WTC11 (cell line): ENCODE results near the gene GFRA1. TPM values are rescaled to one million over a fixed set of nuclear protein-coding genes. Genes with fewer than 3 reads are reported as not detected.

Experiments used
- ATAC-seq: fragments of 200-7000 bp; cut with Tn5 transposase; 2 replicates; pipeline ENCODE4 v1.10.0; 2021; ENCODE audit warnings: mild to moderate bottlenecking, moderate library complexity
- CTCF ChIA-PET: fragments of 300-600 bp; sonication (Branson Sonifier 250); formaldehyde crosslinking; loops from one replicate; lab custom pipeline; 2021; ENCODE audit warnings: antibody characterized with exemption; lab: Charles Lee
- POLR2A ChIA-PET: fragments of 350-600 bp; sonication (Branson Sonifier 250); formaldehyde crosslinking; loops from one replicate; lab custom pipeline; 2021; ENCODE audit warnings: antibody characterized with exemption; lab: Charles Lee
- DNase-seq: peaks from one replicate; pipeline ENCODE4 v3.0.0; 2021; ENCODE audit warnings: low spot score
- H3K27ac Mint-ChIP-seq: 2 replicates; pipeline ENCODE4 v1.8.0; 2021; ENCODE audit warnings: mixed read lengths
- H3K27me3 Mint-ChIP-seq: 2 replicates; pipeline ENCODE4 v1.8.0; 2021; ENCODE audit warnings: low read depth, mild to moderate bottlenecking, moderate library complexity, mixed read lengths
- H3K36me3 Mint-ChIP-seq: 2 replicates; pipeline ENCODE4 v1.8.0; 2021; ENCODE audit warnings: mixed read lengths
- H3K4me1 Mint-ChIP-seq: 2 replicates; pipeline ENCODE4 v1.8.0; 2022; ENCODE audit warnings: mixed read lengths
- H3K4me3 Mint-ChIP-seq: 2 replicates; pipeline ENCODE4 v1.8.0; 2021; ENCODE audit warnings: mild to moderate bottlenecking, moderate library complexity, mixed read lengths
- H3K9me3 Mint-ChIP-seq: 2 replicates; pipeline ENCODE4 v1.8.0; 2021; ENCODE audit warnings: mixed read lengths
- ATF1 ChIP-seq: sonication (generic); formaldehyde crosslinking; IDR thresholded peaks from 2 replicates; pipeline ENCODE4 v1.8.1; 2023; ENCODE audit warnings: mild to moderate bottlenecking, moderate library complexity, missing genetic modification reagents
- CREB1 ChIP-seq: sonication (generic); formaldehyde crosslinking; IDR thresholded peaks from 2 replicates; pipeline ENCODE4 v1.8.0; 2023; ENCODE audit warnings: mild to moderate bottlenecking, missing genetic modification reagents
- CREM ChIP-seq: sonication (generic); formaldehyde crosslinking; IDR thresholded peaks from 2 replicates; pipeline ENCODE4 v1.8.1; 2022; ENCODE audit warnings: mild to moderate bottlenecking, missing genetic modification reagents, moderate library complexity
- FOXP1 ChIP-seq: sonication (generic); formaldehyde crosslinking; IDR thresholded peaks from 2 replicates; pipeline ENCODE4 v1.8.0; 2022; ENCODE audit warnings: missing genetic modification reagents, mild to moderate bottlenecking, moderate library complexity, borderline replicate concordance
- HMGA2 ChIP-seq: fragments of 250-450 bp; sonication (Bioruptor Pico); IDR thresholded peaks from 2 replicates; pipeline ENCODE4 v1.4.0; 2021; ENCODE audit warnings: mild to moderate bottlenecking, moderate library complexity
- JUN ChIP-seq: sonication (generic); formaldehyde crosslinking; IDR thresholded peaks from 2 replicates; pipeline ENCODE4 v1.8.0; 2023; ENCODE audit warnings: mild to moderate bottlenecking, missing genetic modification reagents
- MXD4 ChIP-seq: fragments of 250-450 bp; sonication (Bioruptor Pico); IDR thresholded peaks from 2 replicates; pipeline ENCODE4 v1.8.0; 2021; ENCODE audit warnings: mild to moderate bottlenecking, moderate library complexity, borderline replicate concordance
- NFYB ChIP-seq: sonication (generic); formaldehyde crosslinking; conservative IDR thresholded peaks from 2 replicates; pipeline ENCODE4 v1.8.0; 2022; ENCODE audit warnings: low read depth, missing genetic modification reagents
- ZNF263 ChIP-seq: sonication (generic); formaldehyde crosslinking; IDR thresholded peaks from 2 replicates; pipeline ENCODE4 v1.8.1; 2022; ENCODE audit warnings: low read depth, mild to moderate bottlenecking, moderate library complexity, missing genetic modification reagents
- total RNA-seq: library from RNA; stranded (reverse); gene quantifications from 3 replicates; pipeline ENCODE4 v1.2.3, GENCODE V29; 2021
- TF ChIP-seq, protein P1 (sequence below): sonication (generic); formaldehyde crosslinking; IDR thresholded peaks from 2 replicates; pipeline ENCODE4 v1.8.0; 2023; ENCODE audit warnings: missing genetic modification reagents, mild to moderate bottlenecking, borderline replicate concordance
- TF ChIP-seq, protein P2 (sequence below): fragments of 250-450 bp; sonication (Bioruptor Pico); IDR thresholded peaks from 2 replicates; pipeline ENCODE4 v1.9.0; 2021; ENCODE audit warnings: mild to moderate bottlenecking
- TF ChIP-seq, protein P3 (sequence below): sonication (generic); formaldehyde crosslinking; IDR thresholded peaks from 2 replicates; pipeline ENCODE4 v1.8.1; 2023; ENCODE audit warnings: mild to moderate bottlenecking, missing genetic modification reagents
- TF ChIP-seq, protein P4 (sequence below): sonication (generic); formaldehyde crosslinking; IDR thresholded peaks from 2 replicates; pipeline ENCODE4 v1.8.1; 2022; ENCODE audit warnings: mild to moderate bottlenecking, moderate library complexity, missing genetic modification reagents
- TF ChIP-seq, protein P5 (sequence below): fragments of 250-450 bp; sonication (Bioruptor Pico); IDR thresholded peaks from 2 replicates; pipeline ENCODE4 v2.1.2; 2022; ENCODE audit warnings: mild to moderate bottlenecking, moderate library complexity
- TF ChIP-seq, protein P6 (sequence below): sonication (generic); formaldehyde crosslinking; IDR thresholded peaks from 2 replicates; pipeline ENCODE4 v1.8.1; 2022; ENCODE audit warnings: low read depth, missing genetic modification reagents, borderline replicate concordance
- TF ChIP-seq, protein P7 (sequence below): sonication (generic); formaldehyde crosslinking; IDR thresholded peaks from 2 replicates; pipeline ENCODE4 v1.8.1; 2022; ENCODE audit warnings: low read depth, mild to moderate bottlenecking, moderate library complexity, missing genetic modification reagents, borderline replicate concordance

The GFRA1 gene
- total RNA-seq, 1 experiment from 2014 or later, result 4.4 TPM

DNA sequence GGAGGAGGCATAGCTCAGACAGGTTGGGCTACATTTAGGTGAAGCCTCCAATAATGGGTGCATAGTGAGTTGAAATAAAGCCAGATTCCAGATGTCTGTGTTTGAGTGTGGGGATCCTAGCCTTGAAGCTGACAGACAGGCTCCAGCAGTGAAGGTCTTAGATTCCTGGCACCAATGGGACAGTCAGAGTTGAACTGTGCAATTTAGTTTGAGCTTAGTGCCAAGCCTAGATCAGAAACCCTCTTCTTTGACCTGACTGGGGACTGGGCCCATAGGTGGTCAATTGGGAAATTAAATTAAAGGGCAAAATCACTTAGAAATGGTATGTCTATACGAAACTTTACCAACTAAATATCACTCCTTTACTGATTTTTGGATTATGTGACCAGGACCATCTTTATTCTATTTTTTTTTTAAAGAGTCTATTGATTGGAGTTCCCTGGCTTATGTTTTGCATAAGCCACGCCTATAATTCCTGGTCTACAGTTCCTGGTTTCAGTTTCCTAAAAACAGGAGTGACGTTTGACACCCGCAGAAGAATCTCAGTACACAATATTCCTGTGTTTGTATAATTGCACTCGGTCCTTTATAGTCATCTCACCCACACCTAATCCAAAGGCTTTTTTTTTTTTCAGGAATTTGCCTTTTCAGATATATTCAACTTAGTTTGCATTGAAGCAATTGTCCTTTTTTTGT, 201.4 kb downstream of the GFRA1 start (continued):
- TF ChIP-seq, protein P1, sequence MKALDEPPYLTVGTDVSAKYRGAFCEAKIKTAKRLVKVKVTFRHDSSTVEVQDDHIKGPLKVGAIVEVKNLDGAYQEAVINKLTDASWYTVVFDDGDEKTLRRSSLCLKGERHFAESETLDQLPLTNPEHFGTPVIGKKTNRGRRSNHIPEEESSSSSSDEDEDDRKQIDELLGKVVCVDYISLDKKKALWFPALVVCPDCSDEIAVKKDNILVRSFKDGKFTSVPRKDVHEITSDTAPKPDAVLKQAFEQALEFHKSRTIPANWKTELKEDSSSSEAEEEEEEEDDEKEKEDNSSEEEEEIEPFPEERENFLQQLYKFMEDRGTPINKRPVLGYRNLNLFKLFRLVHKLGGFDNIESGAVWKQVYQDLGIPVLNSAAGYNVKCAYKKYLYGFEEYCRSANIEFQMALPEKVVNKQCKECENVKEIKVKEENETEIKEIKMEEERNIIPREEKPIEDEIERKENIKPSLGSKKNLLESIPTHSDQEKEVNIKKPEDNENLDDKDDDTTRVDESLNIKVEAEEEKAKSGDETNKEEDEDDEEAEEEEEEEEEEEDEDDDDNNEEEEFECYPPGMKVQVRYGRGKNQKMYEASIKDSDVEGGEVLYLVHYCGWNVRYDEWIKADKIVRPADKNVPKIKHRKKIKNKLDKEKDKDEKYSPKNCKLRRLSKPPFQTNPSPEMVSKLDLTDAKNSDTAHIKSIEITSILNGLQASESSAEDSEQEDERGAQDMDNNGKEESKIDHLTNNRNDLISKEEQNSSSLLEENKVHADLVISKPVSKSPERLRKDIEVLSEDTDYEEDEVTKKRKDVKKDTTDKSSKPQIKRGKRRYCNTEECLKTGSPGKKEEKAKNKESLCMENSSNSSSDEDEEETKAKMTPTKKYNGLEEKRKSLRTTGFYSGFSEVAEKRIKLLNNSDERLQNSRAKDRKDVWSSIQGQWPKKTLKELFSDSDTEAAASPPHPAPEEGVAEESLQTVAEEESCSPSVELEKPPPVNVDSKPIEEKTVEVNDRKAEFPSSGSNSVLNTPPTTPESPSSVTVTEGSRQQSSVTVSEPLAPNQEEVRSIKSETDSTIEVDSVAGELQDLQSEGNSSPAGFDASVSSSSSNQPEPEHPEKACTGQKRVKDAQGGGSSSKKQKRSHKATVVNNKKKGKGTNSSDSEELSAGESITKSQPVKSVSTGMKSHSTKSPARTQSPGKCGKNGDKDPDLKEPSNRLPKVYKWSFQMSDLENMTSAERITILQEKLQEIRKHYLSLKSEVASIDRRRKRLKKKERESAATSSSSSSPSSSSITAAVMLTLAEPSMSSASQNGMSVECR (CRISPR knock-in tag), result no peak
- TF ChIP-seq JUN (CRISPR knock-in tag), result no peak
- TF ChIP-seq, protein P2, sequence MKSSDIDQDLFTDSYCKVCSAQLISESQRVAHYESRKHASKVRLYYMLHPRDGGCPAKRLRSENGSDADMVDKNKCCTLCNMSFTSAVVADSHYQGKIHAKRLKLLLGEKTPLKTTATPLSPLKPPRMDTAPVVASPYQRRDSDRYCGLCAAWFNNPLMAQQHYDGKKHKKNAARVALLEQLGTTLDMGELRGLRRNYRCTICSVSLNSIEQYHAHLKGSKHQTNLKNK, result no peak
- TF ChIP-seq, protein P3, sequence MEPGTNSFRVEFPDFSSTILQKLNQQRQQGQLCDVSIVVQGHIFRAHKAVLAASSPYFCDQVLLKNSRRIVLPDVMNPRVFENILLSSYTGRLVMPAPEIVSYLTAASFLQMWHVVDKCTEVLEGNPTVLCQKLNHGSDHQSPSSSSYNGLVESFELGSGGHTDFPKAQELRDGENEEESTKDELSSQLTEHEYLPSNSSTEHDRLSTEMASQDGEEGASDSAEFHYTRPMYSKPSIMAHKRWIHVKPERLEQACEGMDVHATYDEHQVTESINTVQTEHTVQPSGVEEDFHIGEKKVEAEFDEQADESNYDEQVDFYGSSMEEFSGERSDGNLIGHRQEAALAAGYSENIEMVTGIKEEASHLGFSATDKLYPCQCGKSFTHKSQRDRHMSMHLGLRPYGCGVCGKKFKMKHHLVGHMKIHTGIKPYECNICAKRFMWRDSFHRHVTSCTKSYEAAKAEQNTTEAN, result no peak
- TF ChIP-seq, protein P4, sequence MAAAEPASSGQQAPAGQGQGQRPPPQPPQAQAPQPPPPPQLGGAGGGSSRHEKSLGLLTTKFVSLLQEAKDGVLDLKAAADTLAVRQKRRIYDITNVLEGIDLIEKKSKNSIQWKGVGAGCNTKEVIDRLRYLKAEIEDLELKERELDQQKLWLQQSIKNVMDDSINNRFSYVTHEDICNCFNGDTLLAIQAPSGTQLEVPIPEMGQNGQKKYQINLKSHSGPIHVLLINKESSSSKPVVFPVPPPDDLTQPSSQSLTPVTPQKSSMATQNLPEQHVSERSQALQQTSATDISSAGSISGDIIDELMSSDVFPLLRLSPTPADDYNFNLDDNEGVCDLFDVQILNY (CRISPR knock-in tag), result no peak
- TF ChIP-seq, protein P5, sequence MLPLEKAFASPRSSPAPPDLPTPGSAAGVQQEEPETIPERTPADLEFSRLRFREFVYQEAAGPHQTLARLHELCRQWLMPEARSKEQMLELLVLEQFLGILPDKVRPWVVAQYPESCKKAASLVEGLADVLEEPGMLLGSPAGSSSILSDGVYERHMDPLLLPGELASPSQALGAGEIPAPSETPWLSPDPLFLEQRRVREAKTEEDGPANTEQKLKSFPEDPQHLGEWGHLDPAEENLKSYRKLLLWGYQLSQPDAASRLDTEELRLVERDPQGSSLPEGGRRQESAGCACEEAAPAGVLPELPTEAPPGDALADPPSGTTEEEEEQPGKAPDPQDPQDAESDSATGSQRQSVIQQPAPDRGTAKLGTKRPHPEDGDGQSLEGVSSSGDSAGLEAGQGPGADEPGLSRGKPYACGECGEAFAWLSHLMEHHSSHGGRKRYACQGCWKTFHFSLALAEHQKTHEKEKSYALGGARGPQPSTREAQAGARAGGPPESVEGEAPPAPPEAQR (CRISPR knock-in tag), result no peak

DNA sequence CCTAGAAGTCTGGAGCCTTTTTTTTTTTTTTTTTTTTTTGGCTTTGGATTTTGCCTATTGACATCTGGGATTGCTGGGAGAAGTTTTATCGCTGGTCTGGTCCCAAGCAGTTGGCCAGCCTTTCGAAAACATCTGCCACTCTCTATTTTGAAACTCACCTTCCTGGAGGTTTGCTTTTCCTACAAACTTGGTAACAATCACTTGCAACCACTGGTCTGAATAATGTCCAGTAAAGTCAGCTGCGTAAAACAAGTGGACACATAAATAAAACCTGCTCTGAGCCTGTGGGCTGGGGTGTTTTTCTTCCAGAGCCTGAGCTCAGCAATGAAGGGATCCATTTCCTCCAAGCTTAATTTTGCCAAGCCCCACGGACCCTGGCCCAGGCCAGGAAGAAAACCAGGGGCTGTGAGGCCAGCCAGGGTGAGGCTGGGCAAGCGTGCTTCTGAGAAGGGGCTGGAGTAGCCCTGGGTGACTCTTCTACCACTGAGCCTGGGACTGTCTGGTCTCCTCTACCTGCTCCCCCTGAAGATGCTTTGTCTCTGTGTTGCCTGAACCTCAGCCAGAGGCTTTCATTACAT, 202.2 kb downstream of the GFRA1 start:
- POLR2A ChIA-PET, result interaction anchor here (0.6 kb wide), 1 partner anchor 127 kb away, joined by 3 read pairs; no protein-coding TSS in a partner anchor
- Mint-ChIP-seq H3K9me3 (no peaks in the 10 kb centered on the region), H3K27me3 (no peaks in the 10 kb centered on the region), H3K36me3 (no peaks in the 10 kb centered on the region), H3K4me3 (no peak overlapping the region), H3K4me1 (peaks cover 26% of the 10 kb centered on the region), H3K27ac (no peak overlapping the region)
- no peak for ATAC-seq
- TF ChIP-seq ATF1 (CRISPR knock-in tag) (no peak), CREM (CRISPR knock-in tag) (no peak), CREB1 (CRISPR knock-in tag) (no peak), ZNF263 (CRISPR knock-in tag) (no peak), MXD4 (no peak), HMGA2 (no peak), FOXP1 (CRISPR knock-in tag) (no peak), NFYB (CRISPR knock-in tag) (no peak)
- TF ChIP-seq, protein P2, result no peak
- TF ChIP-seq, protein P6, sequence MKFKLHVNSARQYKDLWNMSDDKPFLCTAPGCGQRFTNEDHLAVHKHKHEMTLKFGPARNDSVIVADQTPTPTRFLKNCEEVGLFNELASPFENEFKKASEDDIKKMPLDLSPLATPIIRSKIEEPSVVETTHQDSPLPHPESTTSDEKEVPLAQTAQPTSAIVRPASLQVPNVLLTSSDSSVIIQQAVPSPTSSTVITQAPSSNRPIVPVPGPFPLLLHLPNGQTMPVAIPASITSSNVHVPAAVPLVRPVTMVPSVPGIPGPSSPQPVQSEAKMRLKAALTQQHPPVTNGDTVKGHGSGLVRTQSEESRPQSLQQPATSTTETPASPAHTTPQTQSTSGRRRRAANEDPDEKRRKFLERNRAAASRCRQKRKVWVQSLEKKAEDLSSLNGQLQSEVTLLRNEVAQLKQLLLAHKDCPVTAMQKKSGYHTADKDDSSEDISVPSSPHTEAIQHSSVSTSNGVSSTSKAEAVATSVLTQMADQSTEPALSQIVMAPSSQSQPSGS (CRISPR knock-in tag), result no peak
- TF ChIP-seq, protein P7, sequence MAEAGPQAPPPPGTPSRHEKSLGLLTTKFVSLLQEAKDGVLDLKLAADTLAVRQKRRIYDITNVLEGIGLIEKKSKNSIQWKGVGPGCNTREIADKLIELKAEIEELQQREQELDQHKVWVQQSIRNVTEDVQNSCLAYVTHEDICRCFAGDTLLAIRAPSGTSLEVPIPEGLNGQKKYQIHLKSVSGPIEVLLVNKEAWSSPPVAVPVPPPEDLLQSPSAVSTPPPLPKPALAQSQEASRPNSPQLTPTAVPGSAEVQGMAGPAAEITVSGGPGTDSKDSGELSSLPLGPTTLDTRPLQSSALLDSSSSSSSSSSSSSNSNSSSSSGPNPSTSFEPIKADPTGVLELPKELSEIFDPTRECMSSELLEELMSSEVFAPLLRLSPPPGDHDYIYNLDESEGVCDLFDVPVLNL (CRISPR knock-in tag), result no peak
- TF ChIP-seq, protein P3, result no peak
- no peak for DNase-seq
- CTCF ChIA-PET, result interaction anchor here (2.2 kb wide), 1 partner anchor 50 kb away, joined by 8 read pairs; no protein-coding TSS in a partner anchor
